Fibroblast of pulmonary artery (primary cell): ENCODE results near the gene ZCCHC10.
"Not testable (repeated sequence)": the region's sequence is repeated elsewhere in the genome, so short reads cannot be mapped to it uniquely, and the experiment has no call there.

Source experiments
- DNase-seq: peaks from one replicate; pipeline ENCODE4 v3.0.0-alpha.2; 2010; ENCODE audit warnings: low read depth
- H3K4me3 ChIP-seq: replicated peaks from 2 replicates; pipeline ENCODE4 v1.5.1; 2011; ENCODE audit warnings: low read depth, mild to moderate bottlenecking, control low read depth, low read length, moderate library complexity
- CTCF ChIP-seq: IDR thresholded peaks from 2 replicates; pipeline ENCODE4 v1.5.1; 2011; ENCODE audit warnings: mild to moderate bottlenecking, control low read depth, low read length, inconsistent platforms; ENCODE audit errors: missing control alignments

Gene ZCCHC10

GRCh38 chr5:133051542-133052316 lies 25.4 kb upstream of the ZCCHC10 start, which contains the start of gene HSPA4:
TSS of gene HSPA4 (plus strand) at chr5:133052013. CDS start at chr5:133052251, 238 bp downstream.
- DNase-seq, result peak; percentile 99
- TF ChIP-seq CTCF, result no peak
- peak within 1 kb of the TSS; percentile 99 for H3K4me3 ChIP-seq

- no peak for TF ChIP-seq CTCF
- no peak for DNase-seq
These were observed 24.8 kb upstream of the ZCCHC10 start for GRCh38 chr5:133051061-133051541.

GRCh38 chr5:133050521-133050920 lies 24.2 kb upstream of the ZCCHC10 start:
- H3K4me3 ChIP-seq, result peak overlapping the region; percentile 99
- no peak for TF ChIP-seq CTCF
- DNase-seq, result no peak

More at GRCh38 chr5:133051061-133051541, 24.8 kb upstream of the ZCCHC10 start:
- H3K4me3 ChIP-seq, result peak overlapping the region; percentile 99

- DNase-seq, result no peak
- no peak for TF ChIP-seq CTCF
- H3K4me3 ChIP-seq, result no peak overlapping the region
These were observed 23.3 kb upstream of the ZCCHC10 start for GRCh38 chr5:133049726-133050048.

GRCh38 chr5:133048993-133049725 lies 22.8 kb upstream of the ZCCHC10 start:
- H3K4me3 ChIP-seq, result no peak overlapping the region
- TF ChIP-seq CTCF, result no peak
- DNase-seq, result peak; percentile 32

- TF ChIP-seq CTCF, result no peak
- H3K4me3 ChIP-seq, result no peak overlapping the region
- DNase-seq, result no peak
These were observed 21.1 kb upstream of the ZCCHC10 start for GRCh38 chr5:133047404-133047803.

GRCh38 chr5:133046560-133046959 lies 20.2 kb upstream of the ZCCHC10 start:
- H3K4me3 ChIP-seq, DNase-seq: not testable (repeated sequence)
